Right atrium auricular region (tissue), 2 donors: ENCODE measurements around the gene DHX35. TPM values are rescaled to one million over a fixed set of nuclear protein-coding genes. Genes with fewer than 3 reads are reported as not detected.

Experiments used
- DNase-seq: peaks from one replicate; pipeline ENCODE4 v3.0.0-alpha.2; 2019; ENCODE audit warnings: low spot score
- H3K27ac ChIP-seq, 2 donors: fragments of 200-600 bp; sonication (generic); 1 replicate in 1 of 2; 2 replicates in 1 of 2; pipeline ENCODE4 v1.5.1; 2016 to 2019
- H3K27me3 ChIP-seq, 2 donors: fragments of 200-600 bp; sonication (generic); one replicate each; pipeline versions ENCODE4 v1.5.1 to v1.6.0; 2017 to 2019
- H3K36me3 ChIP-seq: fragments of 200-600 bp; sonication (generic); one replicate; pipeline ENCODE4 v1.5.1; 2016
- H3K4me1 ChIP-seq, 2 donors: fragments of 200-600 bp; sonication (generic); one replicate each; pipeline versions ENCODE4 v1.5.1 to v1.6.0; 2017 to 2019
- H3K4me3 ChIP-seq, 2 donors: fragments of 200-600 bp; sonication (generic); 1 replicate in 1 of 2; 2 replicates in 1 of 2; pipeline ENCODE4 v1.5.1; 2017 to 2019; ENCODE audit warnings: mild to moderate bottlenecking in 1 of 2, moderate library complexity in 1 of 2
- H3K9me3 ChIP-seq, 2 donors: fragments of 200-600 bp; sonication (generic); one replicate each; pipeline ENCODE4 v1.5.1; 2019
- CTCF ChIP-seq, 2 donors: fragments of 200-600 bp; sonication (generic); IDR thresholded peaks; one replicate each; pipeline ENCODE4 v1.5.1; 2019; ENCODE audit warnings: antibody characterized with exemption in 2 of 2
- total RNA-seq, 2 donors: library from RNA; depleted of rRNA; stranded (reverse); fragments of >200 nt; gene quantifications; one replicate each; pipeline ENCODE4 v1.1.0, GENCODE V29; 2016

Gene DHX35
- total RNA-seq, 2 donors from 2014 or later, result 15.2 to 41.0 TPM

DNA sequence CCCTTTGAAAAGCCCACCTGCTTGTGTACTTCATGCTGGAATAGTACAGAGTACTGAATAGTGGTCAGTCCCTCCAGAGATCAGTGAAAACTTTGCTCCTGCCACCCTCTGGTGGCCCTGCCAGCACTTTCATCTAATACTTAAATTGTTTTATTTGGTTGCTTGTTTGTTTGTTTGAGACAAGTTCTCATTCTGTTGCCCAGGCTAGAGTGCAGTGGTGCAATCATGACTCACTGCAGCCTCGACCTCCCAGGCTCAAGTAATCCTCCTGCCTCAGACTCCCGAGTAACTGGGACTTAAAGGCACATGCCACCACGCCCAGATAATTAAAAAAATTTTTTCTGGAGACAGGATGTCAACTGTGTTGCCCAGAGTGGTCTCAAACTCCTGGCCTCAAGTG is 26.9 kb upstream of the DHX35 start:
- Histone ChIP-seq H3K27me3 (no peaks in the 10 kb centered on the region), H3K36me3 (no peaks in the 10 kb centered on the region), H3K4me3 (no peak overlapping the region), H3K4me1 (no peaks in the 10 kb centered on the region), H3K27ac (no peak overlapping the region), H3K9me3 (no peaks in the 10 kb centered on the region)
- TF ChIP-seq CTCF (IDR thresholded peaks at IDR 0.05), result no peak
- DNase-seq, result no peak

DNA sequence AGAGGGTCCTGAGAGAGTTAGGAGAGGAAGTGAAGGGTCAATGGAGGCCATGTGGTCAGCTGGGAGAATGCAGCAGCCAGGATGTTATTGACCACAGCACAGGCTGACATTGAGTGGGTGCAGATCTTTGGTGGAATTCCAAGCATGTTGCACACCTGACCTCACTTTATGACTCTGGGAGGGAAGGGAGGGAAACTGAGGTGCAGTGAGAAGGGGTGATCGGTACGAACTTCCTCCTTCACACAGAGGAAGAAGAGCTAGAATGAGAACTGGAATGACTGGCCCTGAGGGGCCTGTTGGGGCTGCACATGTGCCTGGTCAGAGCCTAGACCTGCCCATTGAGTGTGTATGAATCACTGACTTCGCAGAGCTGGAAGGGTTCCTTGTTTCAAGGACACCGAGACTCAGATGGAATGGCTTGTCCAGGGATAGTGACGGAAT is 26.2 kb upstream of the DHX35 start:
- no peaks in the 10 kb centered on the region for H3K9me3 ChIP-seq
- H3K27ac ChIP-seq, result no peak overlapping the region
- no peaks in the 10 kb centered on the region for H3K36me3 ChIP-seq
- TF ChIP-seq CTCF (IDR thresholded peaks at IDR 0.05), result no peak
- DNase-seq, result no peak
- H3K27me3 ChIP-seq, result no peaks in the 10 kb centered on the region
- no peaks in the 10 kb centered on the region for H3K4me1 ChIP-seq
- H3K4me3 ChIP-seq, result no peak overlapping the region

- no peaks in the 10 kb centered on the region for H3K9me3 ChIP-seq
- no peak for DNase-seq
- no peaks in the 10 kb centered on the region for H3K36me3 ChIP-seq
- no peak overlapping the region for H3K27ac ChIP-seq
- H3K4me3 ChIP-seq, result no peak overlapping the region
- no peak for TF ChIP-seq CTCF (IDR thresholded peaks at IDR 0.05)
- H3K27me3 ChIP-seq, result no peaks in the 10 kb centered on the region
- H3K4me1 ChIP-seq, result no peaks in the 10 kb centered on the region
These were observed 25.1 kb upstream of the DHX35 start for GRCh38 chr20:38937000-38937399.

DNA sequence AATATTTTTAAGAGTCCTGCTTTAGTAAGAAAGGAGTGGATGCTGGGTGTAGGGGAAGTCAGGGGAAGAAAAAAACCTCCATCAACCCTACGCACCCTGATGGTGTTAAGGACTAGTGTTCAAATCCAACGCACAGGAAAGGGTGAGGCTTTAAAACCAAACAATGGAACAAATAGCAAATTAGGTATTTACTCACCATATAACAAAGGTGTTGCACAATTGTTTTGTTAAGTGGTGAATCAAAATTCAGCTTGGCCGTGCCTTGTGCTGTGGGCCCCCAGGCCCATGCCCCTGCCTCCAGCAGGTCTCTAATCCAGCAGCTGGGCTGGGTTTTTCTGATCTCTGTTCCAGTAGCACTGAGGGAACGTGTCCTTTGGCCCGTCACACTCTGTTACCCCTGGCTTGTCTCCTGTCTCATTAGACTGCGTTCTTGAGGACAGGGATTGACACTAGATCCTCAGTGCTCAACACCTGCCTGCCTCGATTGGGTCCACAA is 24.1 kb upstream of the DHX35 start:
- no peak for DNase-seq
- no peak for TF ChIP-seq CTCF (IDR thresholded peaks at IDR 0.05)
- Histone ChIP-seq H3K4me3 (no peak overlapping the region), H3K36me3 (no peaks in the 10 kb centered on the region), H3K4me1 (no peaks in the 10 kb centered on the region), H3K27ac (no peak overlapping the region), H3K27me3 (no peaks in the 10 kb centered on the region), H3K9me3 (no peaks in the 10 kb centered on the region)

DNA sequence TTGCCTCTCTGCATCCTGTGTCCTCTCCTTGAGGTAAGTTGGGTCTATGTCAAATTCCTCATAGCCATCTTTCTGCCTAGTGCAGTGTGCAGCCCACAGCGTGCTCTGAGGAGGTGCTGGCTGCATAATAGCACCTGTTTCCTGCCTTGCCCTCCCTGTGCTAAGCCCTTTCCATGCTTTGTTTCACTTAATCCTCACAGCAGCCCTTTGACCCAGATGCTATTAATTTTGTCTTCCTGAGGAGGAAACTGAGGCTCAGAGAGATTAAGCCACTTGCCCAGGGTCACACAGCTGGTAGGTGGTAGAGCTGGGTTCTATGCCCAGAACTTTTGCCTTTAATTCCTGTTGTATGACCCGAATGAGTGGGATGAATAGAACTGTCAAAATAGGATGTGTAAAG is 22.5 kb upstream of the DHX35 start:
- no peak overlapping the region for H3K27ac ChIP-seq
- TF ChIP-seq CTCF (IDR thresholded peaks at IDR 0.05), result no peak
- H3K4me1 ChIP-seq, result no peaks in the 10 kb centered on the region
- no peaks in the 10 kb centered on the region for H3K9me3 ChIP-seq
- DNase-seq, result no peak
- no peaks in the 10 kb centered on the region for H3K27me3 ChIP-seq
- no peak overlapping the region for H3K4me3 ChIP-seq
- H3K36me3 ChIP-seq, result no peaks in the 10 kb centered on the region

DNA sequence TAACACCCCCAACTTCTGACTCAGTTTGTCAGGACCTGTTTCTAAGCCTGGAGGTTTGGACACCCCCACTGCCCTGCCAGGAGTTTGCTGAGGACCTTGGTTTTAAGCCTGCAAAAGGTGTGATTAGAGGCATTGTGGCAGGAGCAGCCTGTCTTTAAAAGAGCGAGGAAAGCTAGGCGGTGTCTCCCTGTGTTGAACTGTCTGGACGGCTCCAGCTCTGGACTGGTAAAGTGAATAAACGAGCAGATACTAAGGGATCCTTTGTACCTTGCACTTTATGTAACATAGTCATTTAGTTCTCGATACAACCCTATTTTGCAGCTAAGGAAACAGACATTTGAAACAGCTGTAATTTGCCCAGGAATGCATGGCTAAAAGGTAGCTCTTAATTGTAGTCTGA is 21.5 kb upstream of the DHX35 start:
- H3K4me3 ChIP-seq, result no peak overlapping the region
- H3K27me3 ChIP-seq, result no peaks in the 10 kb centered on the region
- no peaks in the 10 kb centered on the region for H3K4me1 ChIP-seq
- no peak overlapping the region for H3K27ac ChIP-seq
- no peak for DNase-seq
- H3K36me3 ChIP-seq, result no peaks in the 10 kb centered on the region
- H3K9me3 ChIP-seq, result no peaks in the 10 kb centered on the region
- TF ChIP-seq CTCF (IDR thresholded peaks at IDR 0.05), result no peak
